Activated T-cell treated with anti-CD3 and anti-CD28 coated beads for 48 hours (primary cell): Measurements from ENCODE around the gene CRABP1.
"Not testable (repeated sequence)": the region's sequence is repeated elsewhere in the genome, so short reads cannot be mapped to it uniquely, and the experiment has no call there.

ENCODE experiments used
- DNase-seq: peaks from one replicate; pipeline ENCODE4 v3.0.0-alpha.2; 2020; ENCODE audit warnings: low read depth

Gene CRABP1

DNA sequence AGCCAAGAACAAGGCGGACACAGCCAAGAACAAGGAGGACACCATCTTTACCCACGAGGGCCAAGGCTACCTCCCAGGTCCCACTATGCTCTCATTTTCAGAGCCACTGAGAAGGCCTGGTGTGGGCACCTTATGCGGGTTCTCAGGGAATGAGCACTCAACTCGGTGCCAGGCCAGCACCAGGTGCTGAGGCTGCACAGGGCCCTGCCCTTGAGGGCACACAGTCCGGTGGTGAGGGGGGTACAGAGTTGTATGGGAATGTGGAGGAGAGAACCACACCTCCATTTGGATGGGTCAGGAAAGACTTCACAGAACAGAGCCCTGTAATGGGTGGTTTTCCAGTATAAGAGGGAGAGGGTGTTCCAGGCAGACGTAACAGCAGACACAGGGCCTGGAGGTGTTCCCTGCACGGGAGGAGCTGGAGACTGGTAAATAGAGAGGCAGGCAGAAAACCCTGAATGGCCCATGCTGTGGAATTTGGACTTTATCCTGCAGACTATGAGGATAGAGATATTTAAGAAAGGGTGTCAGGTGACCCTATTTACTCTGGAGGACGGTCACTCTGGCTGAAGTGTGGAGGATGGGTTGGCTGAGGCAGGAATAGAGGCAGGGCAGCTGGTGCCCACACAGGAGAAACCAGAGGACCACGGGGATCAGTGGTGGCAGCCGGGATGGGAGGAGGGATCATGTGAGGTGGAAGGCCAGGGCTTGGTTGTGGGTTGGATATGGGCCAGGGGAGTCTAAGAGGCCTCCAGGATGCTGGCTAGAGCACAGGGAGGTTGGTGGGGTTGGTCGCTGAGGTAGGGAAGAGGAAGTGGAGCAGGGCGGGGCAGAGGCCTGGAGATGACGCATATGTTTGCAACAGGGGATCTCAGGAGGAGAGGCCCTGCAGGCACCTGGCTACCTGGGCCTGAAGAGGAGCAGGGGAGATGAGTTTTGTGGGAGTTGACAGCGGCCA, 34.6 kb downstream of the CRABP1 start:
- no peak for DNase-seq

GRCh38 chr15:78380143-78380542, 40.0 kb downstream of the CRABP1 start:
- DNase-seq: not testable (repeated sequence)

- no peak for DNase-seq
These were observed 42.1 kb downstream of the CRABP1 start for GRCh38 chr15:78382114-78382880.

- DNase-seq: no peak
These were observed 44.5 kb downstream of the CRABP1 start for GRCh38 chr15:78384651-78385050.

GRCh38 chr15:78387246-78388037, 47.3 kb downstream of the CRABP1 start:
- no peak for DNase-seq

GRCh38 chr15:78388865-78389264, 48.7 kb downstream of the CRABP1 start:
- DNase-seq: no peak

GRCh38 chr15:78389322-78389721, 49.2 kb downstream of the CRABP1 start:
- no peak for DNase-seq

DNA sequence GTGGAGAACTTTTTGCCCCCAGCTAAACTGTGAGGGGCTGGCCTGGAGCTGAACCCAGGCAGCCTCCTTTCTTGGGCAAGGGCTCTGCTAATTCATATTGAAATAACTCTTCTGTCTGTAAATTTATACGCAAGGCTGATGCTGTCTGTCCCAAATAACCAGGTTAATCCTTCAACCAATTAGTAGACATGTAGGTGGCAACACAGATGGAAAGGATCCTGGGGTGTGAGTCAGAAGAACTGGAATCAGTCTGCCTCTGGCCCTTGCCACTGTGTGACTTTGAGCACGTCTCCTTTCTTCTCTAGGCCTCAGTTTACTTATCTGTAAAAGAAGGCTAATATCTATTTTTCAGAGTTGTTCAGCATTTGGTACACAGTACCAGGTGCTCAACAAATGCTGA, 49.6 kb downstream of the CRABP1 start:
- DNase-seq: no peak

GRCh38 chr15:78390242-78390641, 50.1 kb downstream of the CRABP1 start:
- DNase-seq: no peak

DNA sequence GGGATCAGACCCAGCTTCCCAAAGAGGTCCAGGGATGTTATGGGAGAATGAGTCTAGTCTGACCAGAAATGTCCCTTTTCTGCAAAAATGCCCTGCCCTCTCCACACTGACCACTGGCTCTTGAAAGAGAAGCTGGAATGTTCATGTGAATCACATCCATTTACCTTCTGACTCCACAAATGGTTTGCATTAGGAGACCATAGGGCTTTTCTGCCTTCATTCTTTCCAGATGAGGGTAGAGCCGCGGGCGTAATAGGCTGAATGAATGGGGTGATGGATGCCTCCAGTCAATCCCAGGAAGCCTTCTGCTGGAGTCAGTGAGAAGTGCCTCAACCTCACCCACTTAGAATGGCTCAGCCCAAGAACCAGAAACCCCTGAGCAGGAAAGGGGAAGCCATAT, 50.7 kb downstream of the CRABP1 start:
- DNase-seq: no peak

DNA sequence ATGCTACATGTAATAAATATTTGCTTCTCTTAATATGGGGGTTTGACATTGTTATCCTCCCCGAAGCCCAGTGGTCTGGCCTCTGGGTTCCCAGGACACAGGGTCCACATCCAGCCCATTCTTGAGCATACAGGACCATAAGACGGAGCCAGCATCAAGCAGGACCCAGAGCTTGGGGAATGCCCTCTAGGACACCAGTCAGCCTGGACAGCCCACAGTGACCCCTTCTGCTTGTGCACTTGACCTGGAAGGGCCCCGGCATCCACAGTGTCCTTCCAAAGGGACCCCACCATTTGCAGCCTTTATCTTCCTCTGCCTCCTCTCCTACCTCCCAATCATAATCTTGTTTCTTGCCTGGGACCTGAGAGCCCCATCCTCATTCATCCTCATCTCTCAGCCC, 51.6 kb downstream of the CRABP1 start:
- no peak for DNase-seq

- DNase-seq: no peak
These were observed 52.3 kb downstream of the CRABP1 start for GRCh38 chr15:78392430-78392829.

- DNase-seq: no peak
These were observed 53.0 kb downstream of the CRABP1 start for GRCh38 chr15:78393137-78393536.

GRCh38 chr15:78394026-78394425, 53.9 kb downstream of the CRABP1 start:
- DNase-seq: no peak

- no peak for DNase-seq
These were observed 54.9 kb downstream of the CRABP1 start for GRCh38 chr15:78394981-78395616.

- DNase-seq: no peak
These were observed 56.1 kb downstream of the CRABP1 start for GRCh38 chr15:78396186-78396814.

DNA sequence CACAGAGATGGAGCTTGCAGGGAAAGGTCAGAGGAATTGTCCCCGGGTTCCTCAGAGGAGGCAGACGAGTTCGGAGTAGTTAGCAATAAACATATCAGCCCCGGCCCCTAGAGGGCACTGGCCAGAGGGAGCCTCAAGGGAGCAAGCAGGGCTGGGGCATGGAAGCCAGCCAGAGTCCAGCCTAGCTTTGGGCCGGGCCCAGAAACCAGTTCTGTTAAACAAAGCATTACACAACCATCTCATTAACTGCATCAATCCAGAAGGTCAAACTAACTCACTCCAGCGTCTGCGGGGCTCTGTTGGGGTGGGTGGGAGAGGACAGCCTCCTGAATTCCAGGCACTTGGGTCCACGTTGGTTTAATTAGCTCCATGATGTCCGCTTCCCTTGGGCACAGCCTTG, 56.8 kb downstream of the CRABP1 start:
- DNase-seq: no peak

- no peak for DNase-seq
These were observed 57.2 kb downstream of the CRABP1 start for GRCh38 chr15:78397382-78397781.
